Activated T-helper 1 cell treated with anti-CD3 and anti-CD28 coated beads, Interleukin-12 subunit alpha, Interleukin-12 subunit beta, Interleukin-2, Interleukin-4 antibody, amounts not matched to agents 30 ng/mL and 10 ng/mL and 1 ng/mL, durations not matched to agents 14 hours and 24 hours and 36 hours (primary cell): ENCODE data around the gene DLG3. TPM values are rescaled to one million over a fixed set of nuclear protein-coding genes. Genes with fewer than 3 reads are reported as not detected.
"Not testable (repeated sequence)": the region's sequence is repeated elsewhere in the genome, so short reads cannot be mapped to it uniquely, and the experiment has no call there.

Experiments
- DNase-seq: peaks from one replicate; pipeline ENCODE4 v3.0.0; 2021; ENCODE audit warnings: low spot score
- H3K27ac Mint-ChIP-seq: one replicate; pipeline ENCODE4 v1.8.0; 2021; ENCODE audit warnings: mild to moderate bottlenecking, mixed read lengths
- H3K27me3 Mint-ChIP-seq: one replicate; pipeline ENCODE4 v1.8.0; 2022; ENCODE audit warnings: mild to moderate bottlenecking, moderate library complexity, mixed read lengths; ENCODE audit not compliant: insufficient read depth
- H3K36me3 Mint-ChIP-seq: one replicate; pipeline ENCODE4 v1.8.0; 2021; ENCODE audit warnings: low read depth, mixed read lengths
- H3K4me1 Mint-ChIP-seq: one replicate; pipeline ENCODE4 v1.8.0; 2021; ENCODE audit warnings: low read depth, mixed read lengths
- H3K4me3 Mint-ChIP-seq: one replicate; pipeline ENCODE4 v1.8.0; 2021; ENCODE audit warnings: mild to moderate bottlenecking, moderate library complexity, mixed read lengths
- H3K9me3 Mint-ChIP-seq: one replicate; pipeline ENCODE4 v1.8.0; 2021; ENCODE audit warnings: mixed read lengths
- intact Hi-C: fragments of 100-400 bp; cut with micrococcal nuclease; formaldehyde crosslinking; loops from one replicate; pipeline ENCODE4 v1.15.1; 2024
- total RNA-seq: library from RNA; stranded (reverse); gene quantifications from 2 replicates; pipeline ENCODE4 v1.2.3, GENCODE V29; 2022

The DLG3 gene
- total RNA-seq, 1 donor from 2014 or later: 43.5 TPM

DNA sequence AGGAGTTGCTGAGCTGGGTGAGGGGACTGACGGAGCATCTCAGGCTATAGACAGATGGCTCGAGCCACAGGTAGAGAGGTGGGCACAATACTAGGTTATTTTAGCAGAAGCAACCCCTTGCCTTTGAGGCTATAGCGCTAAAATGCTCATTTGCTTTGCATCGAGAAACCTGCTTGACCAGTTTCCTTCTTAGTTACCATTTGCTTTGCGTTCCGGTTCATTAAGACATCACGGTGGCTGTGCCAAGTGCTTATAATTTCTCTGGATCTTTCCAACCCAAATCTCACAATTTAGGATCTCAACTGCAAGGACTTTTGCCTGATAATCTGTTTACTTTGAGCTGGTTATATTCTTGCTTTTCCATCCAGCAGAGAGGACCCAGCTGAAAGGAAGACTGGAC lies 40.8 kb downstream of the DLG3 start:
- H3K4me1 Mint-ChIP-seq: no peaks in the 10 kb centered on the region
- no peaks in the 10 kb centered on the region for H3K27me3 Mint-ChIP-seq
- H3K9me3 Mint-ChIP-seq: no peaks in the 10 kb centered on the region
- H3K4me3 Mint-ChIP-seq: no peak overlapping the region
- peaks cover 11% of the 10 kb centered on the region for H3K36me3 Mint-ChIP-seq
- no peak overlapping the region for H3K27ac Mint-ChIP-seq
- intact Hi-C loops: no loop called here
- DNase-seq: no peak

- Mint-ChIP-seq H3K4me3 (no peak overlapping the region), H3K27ac (no peak overlapping the region), H3K36me3 (peaks cover 28% of the 10 kb centered on the region), H3K9me3 (no peaks in the 10 kb centered on the region), H3K27me3 (no peaks in the 10 kb centered on the region), H3K4me1 (peaks cover 12% of the 10 kb centered on the region)
- intact Hi-C loops: no loop called here
- DNase-seq: no peak
Observed at GRCh38 chrX:70488856-70489255, 44.2 kb downstream of the DLG3 start.

DNA sequence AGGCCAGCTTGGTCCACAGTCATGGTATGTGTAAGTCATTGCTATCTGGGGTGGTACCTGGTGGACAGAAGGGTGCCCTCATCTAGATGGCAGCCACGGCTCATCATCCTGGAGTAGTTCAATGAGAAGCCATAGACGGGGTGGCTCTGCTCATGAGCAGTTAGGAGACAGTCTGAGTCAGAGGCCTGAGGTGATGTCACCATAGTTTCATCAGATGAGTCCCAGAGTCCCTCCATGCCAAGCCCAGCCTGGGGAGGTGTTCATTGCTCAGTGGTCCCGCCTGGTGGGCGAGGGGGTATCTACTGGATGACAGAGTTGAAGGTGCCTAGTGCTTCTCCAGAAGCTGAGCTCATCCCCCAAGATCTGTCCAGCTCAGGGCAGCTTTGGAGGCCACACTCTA lies 49.8 kb downstream of the DLG3 start:
- H3K36me3 Mint-ChIP-seq: peaks cover 37% of the 10 kb centered on the region

DNA sequence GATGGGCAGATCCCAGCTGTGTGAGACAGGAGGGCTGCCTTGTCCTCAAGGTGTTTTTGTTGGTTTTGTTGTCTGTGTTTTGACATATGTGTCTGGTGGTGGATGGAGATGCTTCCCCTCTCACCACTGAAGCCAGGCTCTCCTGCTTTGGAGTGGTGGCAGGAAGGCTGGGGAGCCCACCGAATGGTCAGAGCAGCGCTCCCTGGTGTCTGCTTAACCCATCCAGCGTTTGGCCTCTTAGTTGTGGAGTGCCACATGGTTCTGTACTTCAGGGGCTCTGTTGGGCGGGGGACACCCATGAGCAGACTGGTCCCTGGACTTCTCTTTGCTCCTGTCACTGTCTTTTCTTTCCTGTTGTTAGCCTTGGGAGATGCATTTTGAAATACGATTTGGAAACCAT lies 51.9 kb downstream of the DLG3 start:
- H3K27ac Mint-ChIP-seq: no peak overlapping the region
- no peak overlapping the region for H3K4me3 Mint-ChIP-seq
- DNase-seq: no peak
- peaks cover 42% of the 10 kb centered on the region for H3K36me3 Mint-ChIP-seq
- H3K27me3 Mint-ChIP-seq: no peaks in the 10 kb centered on the region
- peaks cover 9% of the 10 kb centered on the region for H3K4me1 Mint-ChIP-seq
- H3K9me3 Mint-ChIP-seq: no peaks in the 10 kb centered on the region
- intact Hi-C loops: no loop called here

More for the DNA sequence above, 49.8 kb downstream of the DLG3 start:
- Mint-ChIP-seq H3K9me3 (no peaks in the 10 kb centered on the region), H3K4me3 (no peak overlapping the region), H3K27ac (no peak overlapping the region), H3K4me1 (peaks cover 12% of the 10 kb centered on the region), H3K27me3 (no peaks in the 10 kb centered on the region)
- DNase-seq: no peak
- intact Hi-C loops: no loop called here

- Mint-ChIP-seq H3K4me3 (no peak overlapping the region), H3K27me3 (no peaks in the 10 kb centered on the region), H3K36me3 (peaks cover 38% of the 10 kb centered on the region), H3K27ac (no peak overlapping the region), H3K4me1 (peaks cover 4% of the 10 kb centered on the region), H3K9me3 (no peaks in the 10 kb centered on the region)
- DNase-seq: no peak
- intact Hi-C loops: no loop called here
Observed at GRCh38 chrX:70497026-70497425, 52.4 kb downstream of the DLG3 start.

- no peak for DNase-seq
- Mint-ChIP-seq H3K27ac (no peak overlapping the region), H3K36me3 (peaks cover 31% of the 10 kb centered on the region), H3K9me3 (no peaks in the 10 kb centered on the region), H3K4me3 (no peak overlapping the region), H3K4me1 (no peaks in the 10 kb centered on the region), H3K27me3 (no peaks in the 10 kb centered on the region)
- intact Hi-C loops: no loop called here
Observed at GRCh38 chrX:70498129-70498528, 53.5 kb downstream of the DLG3 start.

DNA sequence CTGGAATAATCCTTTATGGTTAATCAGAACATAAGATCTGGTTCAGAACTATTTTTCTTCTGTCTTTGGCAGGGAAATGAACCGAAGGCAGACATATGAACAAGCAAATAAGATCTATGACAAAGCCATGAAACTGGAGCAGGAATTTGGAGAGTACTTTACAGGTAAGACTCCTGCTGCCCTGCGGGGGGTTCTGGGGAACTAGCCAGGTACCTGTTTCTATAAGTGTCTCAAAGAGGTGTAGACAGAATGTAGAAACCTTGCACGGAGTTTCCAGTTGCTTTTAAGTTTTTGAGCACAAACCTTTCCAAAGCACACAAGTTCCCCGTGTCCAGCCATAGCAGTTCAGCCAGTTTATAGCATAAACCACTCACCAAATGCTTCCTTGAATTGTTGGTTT lies 56.2 kb downstream of the DLG3 start:
- peaks cover 26% of the 10 kb centered on the region for H3K36me3 Mint-ChIP-seq

GRCh38 chrX:70504772-70505450 lies 60.3 kb downstream of the DLG3 start:
- peak; percentile 0 for DNase-seq
- intact Hi-C loops: loop anchor here (5.0 to 10.0 kb wide), 2 partner anchors 50 to 167 kb away; no protein-coding TSS in a partner anchor
- Mint-ChIP-seq H3K27me3 (no peaks in the 10 kb centered on the region), H3K9me3 (peaks cover 3% of the 10 kb centered on the region), H3K4me1 (peaks cover 51% of the 10 kb centered on the region), H3K36me3 (peaks cover 20% of the 10 kb centered on the region), H3K4me3 (peak overlapping the region; percentile 15), H3K27ac (peak overlapping the region; percentile 81)

More for the DNA sequence above, 56.2 kb downstream of the DLG3 start:
- Mint-ChIP-seq H3K27ac (no peak overlapping the region), H3K4me3 (no peak overlapping the region), H3K27me3 (no peaks in the 10 kb centered on the region), H3K9me3 (no peaks in the 10 kb centered on the region), H3K4me1 (peaks cover 19% of the 10 kb centered on the region)
- intact Hi-C loops: loop anchor here (10.0 kb wide), 1 partner anchor 54 kb away; no protein-coding TSS in a partner anchor
- DNase-seq: no peak

DNA sequence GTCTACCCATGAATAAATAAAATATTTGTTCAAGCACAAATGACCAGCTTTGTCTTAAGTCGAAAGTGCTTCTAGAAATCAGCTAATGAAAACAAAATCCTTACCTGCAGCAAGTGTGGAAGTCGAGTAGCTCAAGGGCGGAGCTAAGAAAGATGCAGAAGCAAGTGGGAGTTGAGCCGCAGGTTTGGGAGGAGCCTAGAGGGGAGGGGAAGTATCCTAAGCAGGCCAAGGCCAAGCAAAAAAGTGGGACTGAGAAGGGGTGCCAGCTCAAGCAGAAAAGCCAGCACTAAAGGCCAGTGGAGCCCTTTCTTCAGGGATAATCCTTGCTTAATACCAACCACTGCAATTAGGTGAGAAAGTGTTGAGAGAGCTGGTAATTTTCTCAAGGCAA lies 60.8 kb downstream of the DLG3 start:
- no peak for DNase-seq
- intact Hi-C loops: loop anchor here (5.0 to 10.0 kb wide), 2 partner anchors 49 to 167 kb away; no protein-coding TSS in a partner anchor
- peaks cover 18% of the 10 kb centered on the region for H3K36me3 Mint-ChIP-seq
- no peaks in the 10 kb centered on the region for H3K27me3 Mint-ChIP-seq
- peaks cover 51% of the 10 kb centered on the region for H3K4me1 Mint-ChIP-seq
- H3K27ac Mint-ChIP-seq: peak overlapping the region; percentile 81
- H3K9me3 Mint-ChIP-seq: peaks cover 3% of the 10 kb centered on the region
- no peak overlapping the region for H3K4me3 Mint-ChIP-seq

- Mint-ChIP-seq H3K27ac (peak overlapping the region; percentile 82), H3K4me1 (peaks cover 51% of the 10 kb centered on the region), H3K9me3 (peaks cover 3% of the 10 kb centered on the region), H3K27me3 (no peaks in the 10 kb centered on the region), H3K4me3 (peak overlapping the region; percentile 20), H3K36me3 (peaks cover 11% of the 10 kb centered on the region)
- no peak for DNase-seq
- intact Hi-C loops: loop anchor here (1.0 to 10.0 kb wide), 4 partner anchors 46 to 164 kb away; no protein-coding TSS in a partner anchor
Observed at GRCh38 chrX:70508296-70508911, 63.8 kb downstream of the DLG3 start.

- Mint-ChIP-seq H3K27me3 (no peaks in the 10 kb centered on the region), H3K27ac (peak overlapping the region; percentile 82), H3K4me1 (peaks cover 48% of the 10 kb centered on the region)
Observed at GRCh38 chrX:70509078-70509477, 64.4 kb downstream of the DLG3 start.

DNA sequence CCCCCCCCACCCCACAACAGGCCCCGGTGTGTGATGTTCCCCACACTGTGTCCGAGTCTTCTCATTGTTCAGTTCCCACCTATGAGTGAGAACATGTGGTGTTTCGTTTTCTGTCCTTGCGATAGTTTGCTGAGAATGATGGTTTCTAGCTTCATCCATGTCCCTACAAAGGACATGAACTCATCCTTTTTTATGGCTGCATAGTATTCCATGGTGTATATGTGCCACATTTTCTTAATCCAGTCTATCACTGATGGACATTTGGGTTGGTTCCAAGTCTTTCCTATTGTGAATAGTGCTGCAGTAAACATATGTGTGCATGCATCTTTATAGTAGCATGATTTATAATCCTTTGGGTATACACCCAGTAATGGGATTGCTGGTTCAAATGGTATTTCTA lies 70.6 kb downstream of the DLG3 start:
- H3K27me3 Mint-ChIP-seq, intact Hi-C loops: not testable (repeated sequence)

More at GRCh38 chrX:70509078-70509477, 64.4 kb downstream of the DLG3 start:
- Mint-ChIP-seq H3K4me3 (no peak overlapping the region), H3K36me3 (peaks cover 11% of the 10 kb centered on the region), H3K9me3 (peaks cover 3% of the 10 kb centered on the region)
- DNase-seq: no peak
- intact Hi-C loops: loop anchor here (2.0 to 10.0 kb wide), 3 partner anchors 46 to 163 kb away; no protein-coding TSS in a partner anchor

GRCh38 chrX:70515692-70516091 lies 71.1 kb downstream of the DLG3 start:
- H3K9me3 Mint-ChIP-seq, H3K4me3 Mint-ChIP-seq, H3K4me1 Mint-ChIP-seq, DNase-seq, H3K27me3 Mint-ChIP-seq, H3K27ac Mint-ChIP-seq, H3K36me3 Mint-ChIP-seq, intact Hi-C loops: not testable (repeated sequence)

More for the DNA sequence above, 70.6 kb downstream of the DLG3 start:
- H3K4me1 Mint-ChIP-seq, H3K36me3 Mint-ChIP-seq, H3K4me3 Mint-ChIP-seq, H3K9me3 Mint-ChIP-seq, H3K27ac Mint-ChIP-seq, DNase-seq: not testable (repeated sequence)
